ENCODE measurements around the gene PPP1R16B.

DNA sequence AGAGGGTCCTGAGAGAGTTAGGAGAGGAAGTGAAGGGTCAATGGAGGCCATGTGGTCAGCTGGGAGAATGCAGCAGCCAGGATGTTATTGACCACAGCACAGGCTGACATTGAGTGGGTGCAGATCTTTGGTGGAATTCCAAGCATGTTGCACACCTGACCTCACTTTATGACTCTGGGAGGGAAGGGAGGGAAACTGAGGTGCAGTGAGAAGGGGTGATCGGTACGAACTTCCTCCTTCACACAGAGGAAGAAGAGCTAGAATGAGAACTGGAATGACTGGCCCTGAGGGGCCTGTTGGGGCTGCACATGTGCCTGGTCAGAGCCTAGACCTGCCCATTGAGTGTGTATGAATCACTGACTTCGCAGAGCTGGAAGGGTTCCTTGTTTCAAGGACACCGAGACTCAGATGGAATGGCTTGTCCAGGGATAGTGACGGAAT, 130.5 kb downstream of the PPP1R16B start:
- no peak for TF ChIP-seq POLR2A (IDR thresholded peaks at IDR 0.05)
- TF ChIP-seq, protein P1, sequence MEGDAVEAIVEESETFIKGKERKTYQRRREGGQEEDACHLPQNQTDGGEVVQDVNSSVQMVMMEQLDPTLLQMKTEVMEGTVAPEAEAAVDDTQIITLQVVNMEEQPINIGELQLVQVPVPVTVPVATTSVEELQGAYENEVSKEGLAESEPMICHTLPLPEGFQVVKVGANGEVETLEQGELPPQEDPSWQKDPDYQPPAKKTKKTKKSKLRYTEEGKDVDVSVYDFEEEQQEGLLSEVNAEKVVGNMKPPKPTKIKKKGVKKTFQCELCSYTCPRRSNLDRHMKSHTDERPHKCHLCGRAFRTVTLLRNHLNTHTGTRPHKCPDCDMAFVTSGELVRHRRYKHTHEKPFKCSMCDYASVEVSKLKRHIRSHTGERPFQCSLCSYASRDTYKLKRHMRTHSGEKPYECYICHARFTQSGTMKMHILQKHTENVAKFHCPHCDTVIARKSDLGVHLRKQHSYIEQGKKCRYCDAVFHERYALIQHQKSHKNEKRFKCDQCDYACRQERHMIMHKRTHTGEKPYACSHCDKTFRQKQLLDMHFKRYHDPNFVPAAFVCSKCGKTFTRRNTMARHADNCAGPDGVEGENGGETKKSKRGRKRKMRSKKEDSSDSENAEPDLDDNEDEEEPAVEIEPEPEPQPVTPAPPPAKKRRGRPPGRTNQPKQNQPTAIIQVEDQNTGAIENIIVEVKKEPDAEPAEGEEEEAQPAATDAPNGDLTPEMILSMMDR (IDR thresholded peaks at IDR 0.05) = no peak
- no peak for TF ChIP-seq EP300 (IDR thresholded peaks at IDR 0.05; ENCODE audit: low read depth)

Measured in transverse colon (tissue), 3 donors.